ENCODE results near the gene RGL1.
A peak's percentile ranks its signal among the peaks of the same experiment; 100 is the strongest.

Gene RGL1

GRCh38 chr1:183909672-183910071, 104.8 kb downstream of the RGL1 start:
- H3K4me3 ChIP-seq (ENCODE audit: low read depth, low read length) = no peak overlapping the region
- no peak for DNase-seq (ENCODE audit: low read depth)
- TF ChIP-seq CTCF (conservative IDR thresholded peaks at IDR 0.05; ENCODE audit: low read depth, low read length) = no peak

- TF ChIP-seq CTCF (conservative IDR thresholded peaks at IDR 0.05; ENCODE audit: low read depth, low read length) = no peak
- H3K4me3 ChIP-seq (ENCODE audit: low read depth, low read length) = no peak overlapping the region
- no peak for DNase-seq (ENCODE audit: low read depth)
These were observed 105.9 kb downstream of the RGL1 start for GRCh38 chr1:183910845-183911244.

GRCh38 chr1:183911285-183911684, 106.4 kb downstream of the RGL1 start:
- no peak for DNase-seq (ENCODE audit: low read depth)
- H3K4me3 ChIP-seq (ENCODE audit: low read depth, low read length) = no peak overlapping the region
- TF ChIP-seq CTCF (conservative IDR thresholded peaks at IDR 0.05; ENCODE audit: low read depth, low read length) = no peak

- TF ChIP-seq CTCF (conservative IDR thresholded peaks at IDR 0.05; ENCODE audit: low read depth, low read length) = no peak
- DNase-seq (ENCODE audit: low read depth) = no peak
These were observed 107.5 kb downstream of the RGL1 start for GRCh38 chr1:183912265-183912886.

GRCh38 chr1:183913567-183913993, 108.7 kb downstream of the RGL1 start:
- no peak overlapping the region for H3K4me3 ChIP-seq (ENCODE audit: low read depth, low read length)
- TF ChIP-seq CTCF (conservative IDR thresholded peaks at IDR 0.05; ENCODE audit: low read depth, low read length) = no peak
- no peak for DNase-seq (ENCODE audit: low read depth)

More at GRCh38 chr1:183912265-183912886, 107.5 kb downstream of the RGL1 start:
- H3K4me3 ChIP-seq (ENCODE audit: low read depth, low read length) = no peak overlapping the region

GRCh38 chr1:183914276-183914675, 109.4 kb downstream of the RGL1 start:
- TF ChIP-seq CTCF (conservative IDR thresholded peaks at IDR 0.05; ENCODE audit: low read depth, low read length) = no peak
- H3K4me3 ChIP-seq (ENCODE audit: low read depth, low read length) = no peak overlapping the region
- DNase-seq (ENCODE audit: low read depth) = peak; percentile 49

GRCh38 chr1:183914891-183915290, 110.0 kb downstream of the RGL1 start:
- H3K4me3 ChIP-seq (ENCODE audit: low read depth, low read length) = no peak overlapping the region
- no peak for TF ChIP-seq CTCF (conservative IDR thresholded peaks at IDR 0.05; ENCODE audit: low read depth, low read length)
- no peak for DNase-seq (ENCODE audit: low read depth)
